Measurements from ENCODE around the gene CRACR2A. TPM values are rescaled to one million over a fixed set of nuclear protein-coding genes. Genes with fewer than 3 reads are reported as not detected.

The CRACR2A gene
- polyA plus RNA-seq, 3 donors: 2.8 to 10.7 (median 5.8) TPM

DNA sequence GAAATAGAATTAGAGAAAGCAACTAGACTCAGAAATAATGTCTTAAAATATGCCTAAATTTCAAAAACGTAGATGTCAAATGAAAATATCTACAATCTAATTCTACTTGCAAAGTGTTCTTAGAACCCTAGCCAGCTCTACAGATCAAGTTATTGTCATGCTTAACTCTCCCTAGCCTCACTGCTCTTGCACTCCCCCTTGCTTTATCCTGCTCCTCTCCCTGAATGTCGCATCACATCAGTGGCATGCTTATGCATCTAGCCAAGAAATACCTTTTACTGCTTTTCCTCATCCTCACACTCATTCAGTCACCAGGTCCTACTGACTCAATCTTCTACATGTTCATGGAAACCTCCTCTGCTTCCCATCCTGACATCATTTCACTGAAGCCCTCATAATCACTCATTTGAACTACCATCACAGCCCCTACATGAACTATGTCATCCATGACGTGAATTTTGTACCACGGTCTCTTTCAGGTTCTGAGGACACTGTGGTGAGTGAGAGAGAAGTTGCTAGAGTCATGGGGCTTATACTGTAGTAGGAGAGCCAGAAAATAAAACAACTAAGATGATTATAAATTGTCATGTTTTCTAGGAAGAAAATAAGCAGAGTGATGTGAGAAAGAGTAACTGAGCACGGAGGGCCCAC lies 22.6 kb upstream of the CRACR2A start:
- Mint-ChIP-seq H3K36me3 (no peaks in the 10 kb centered on the region), H3K4me1 (no peaks in the 10 kb centered on the region), H3K4me3 (no peak overlapping the region), H3K27ac (no peak overlapping the region), H3K27me3 (ENCODE audit: low read depth in 3 of 3) (peaks cover 0 to 4% (median 3%) of the 10 kb centered on the region in 3 donors), H3K9me3 (peaks cover 0 to 2% (median 0%) of the 10 kb centered on the region in 7 donors)
- WGBS (ENCODE audit: insufficient coverage): 91% methylated on average over 3 of the region's 5 CpGs
- no peak for DNase-seq
- H3K9me3 ChIP-seq (replicated peaks in 1 of 2; ENCODE audit: control insufficient read depth in 1 of 2, insufficient read depth in 1 of 2, low read length in 2 of 2): no peaks in the 10 kb centered on the region
- no peak overlapping the region for H3K9ac ChIP-seq (ENCODE audit: insufficient read depth, low read length, poor library complexity, severe bottlenecking)
- TF ChIP-seq, protein P1, sequence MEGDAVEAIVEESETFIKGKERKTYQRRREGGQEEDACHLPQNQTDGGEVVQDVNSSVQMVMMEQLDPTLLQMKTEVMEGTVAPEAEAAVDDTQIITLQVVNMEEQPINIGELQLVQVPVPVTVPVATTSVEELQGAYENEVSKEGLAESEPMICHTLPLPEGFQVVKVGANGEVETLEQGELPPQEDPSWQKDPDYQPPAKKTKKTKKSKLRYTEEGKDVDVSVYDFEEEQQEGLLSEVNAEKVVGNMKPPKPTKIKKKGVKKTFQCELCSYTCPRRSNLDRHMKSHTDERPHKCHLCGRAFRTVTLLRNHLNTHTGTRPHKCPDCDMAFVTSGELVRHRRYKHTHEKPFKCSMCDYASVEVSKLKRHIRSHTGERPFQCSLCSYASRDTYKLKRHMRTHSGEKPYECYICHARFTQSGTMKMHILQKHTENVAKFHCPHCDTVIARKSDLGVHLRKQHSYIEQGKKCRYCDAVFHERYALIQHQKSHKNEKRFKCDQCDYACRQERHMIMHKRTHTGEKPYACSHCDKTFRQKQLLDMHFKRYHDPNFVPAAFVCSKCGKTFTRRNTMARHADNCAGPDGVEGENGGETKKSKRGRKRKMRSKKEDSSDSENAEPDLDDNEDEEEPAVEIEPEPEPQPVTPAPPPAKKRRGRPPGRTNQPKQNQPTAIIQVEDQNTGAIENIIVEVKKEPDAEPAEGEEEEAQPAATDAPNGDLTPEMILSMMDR (IDR thresholded peaks at IDR 0.05): no peak
- no peak overlapping the region for H3K27ac ChIP-seq (ENCODE audit: low read depth in 1 of 2, low read length in 2 of 2)
- intact Hi-C loops (cut with micrococcal nuclease): loop anchor here (10.0 kb wide), 2 partner anchors 111 to 121 kb away; no protein-coding TSS in a partner anchor
- no peak overlapping the region for H3K4me2 ChIP-seq (replicated peaks; ENCODE audit: extremely low read depth, low read length, poor library complexity, severe bottlenecking)
- H3K4me1 ChIP-seq (ENCODE audit: control insufficient read depth in 1 of 2, insufficient read depth in 2 of 2, low read length in 2 of 2): no peaks in the 10 kb centered on the region
- no peaks in the 10 kb centered on the region for H3K36me3 ChIP-seq (replicated peaks in 1 of 2; ENCODE audit: control insufficient read depth in 1 of 2, insufficient read depth in 2 of 2, low read length in 2 of 2)
- H2AFZ ChIP-seq (ENCODE audit: insufficient read depth, low read depth, low read length, poor library complexity, severe bottlenecking): no peak overlapping the region
- H3K27me3 ChIP-seq (ENCODE audit: control insufficient read depth in 2 of 2, insufficient read depth in 2 of 2, low read length in 2 of 2): peaks cover 0 to 4% of the 10 kb centered on the region in 2 donors
- no peaks in the 10 kb centered on the region for H3K79me2 ChIP-seq (ENCODE audit: insufficient read depth, low read length)
- no peaks in the 10 kb centered on the region for H4K20me1 ChIP-seq (ENCODE audit: insufficient read depth, low read length)
- H3K4me3 ChIP-seq (replicated peaks in 1 of 3; ENCODE audit: low read depth in 2 of 3, low read length in 3 of 3): no peak overlapping the region

- peaks cover 0 to 7% (median 0%) of the 10 kb centered on the region in 3 donors for H3K27me3 Mint-ChIP-seq (ENCODE audit: low read depth in 3 of 3)
- TF ChIP-seq, protein P1 (IDR thresholded peaks at IDR 0.05): no peak
- DNase-seq: no peak
- no peaks in the 10 kb centered on the region for H3K79me2 ChIP-seq (ENCODE audit: insufficient read depth, low read length)
- no peaks in the 10 kb centered on the region for H3K4me1 Mint-ChIP-seq
- no peaks in the 10 kb centered on the region for H3K4me1 ChIP-seq (ENCODE audit: control insufficient read depth in 1 of 2, insufficient read depth in 2 of 2, low read length in 2 of 2)
- intact Hi-C loops (cut with micrococcal nuclease): loop anchor here (10.0 kb wide), 2 partner anchors 108 to 118 kb away; no protein-coding TSS in a partner anchor
- peaks cover 0 to 2% (median 0%) of the 10 kb centered on the region in 7 donors for H3K9me3 Mint-ChIP-seq
- H3K9me3 ChIP-seq (replicated peaks in 1 of 2; ENCODE audit: control insufficient read depth in 1 of 2, insufficient read depth in 1 of 2, low read length in 2 of 2): no peaks in the 10 kb centered on the region
- no peak overlapping the region for H3K27ac Mint-ChIP-seq
- no peak overlapping the region for H3K4me3 ChIP-seq (replicated peaks in 1 of 3; ENCODE audit: low read depth in 2 of 3, low read length in 3 of 3)
- H3K36me3 ChIP-seq (replicated peaks in 1 of 2; ENCODE audit: control insufficient read depth in 1 of 2, insufficient read depth in 2 of 2, low read length in 2 of 2): no peaks in the 10 kb centered on the region
- no peak overlapping the region for H3K4me3 Mint-ChIP-seq
- no peak overlapping the region for H3K9ac ChIP-seq (ENCODE audit: insufficient read depth, low read length, poor library complexity, severe bottlenecking)
- no peak overlapping the region for H3K4me2 ChIP-seq (replicated peaks; ENCODE audit: extremely low read depth, low read length, poor library complexity, severe bottlenecking)
- no peak overlapping the region for H2AFZ ChIP-seq (ENCODE audit: insufficient read depth, low read depth, low read length, poor library complexity, severe bottlenecking)
- H4K20me1 ChIP-seq (ENCODE audit: insufficient read depth, low read length): no peaks in the 10 kb centered on the region
- H3K27me3 ChIP-seq (ENCODE audit: control insufficient read depth in 2 of 2, insufficient read depth in 2 of 2, low read length in 2 of 2): peaks cover 0 to 4% of the 10 kb centered on the region in 2 donors
- H3K36me3 Mint-ChIP-seq: no peaks in the 10 kb centered on the region
- 60% methylated on average over 4 of the region's 4 CpGs for WGBS (ENCODE audit: insufficient coverage)
- H3K27ac ChIP-seq (ENCODE audit: low read depth in 1 of 2, low read length in 2 of 2): no peak overlapping the region
Measured at GRCh38 chr12:3772380-3772779, 19.5 kb upstream of the CRACR2A start.

Measured in CD14-positive monocyte (primary cell).